ENCODE data around the gene CRYBG1.

DNA sequence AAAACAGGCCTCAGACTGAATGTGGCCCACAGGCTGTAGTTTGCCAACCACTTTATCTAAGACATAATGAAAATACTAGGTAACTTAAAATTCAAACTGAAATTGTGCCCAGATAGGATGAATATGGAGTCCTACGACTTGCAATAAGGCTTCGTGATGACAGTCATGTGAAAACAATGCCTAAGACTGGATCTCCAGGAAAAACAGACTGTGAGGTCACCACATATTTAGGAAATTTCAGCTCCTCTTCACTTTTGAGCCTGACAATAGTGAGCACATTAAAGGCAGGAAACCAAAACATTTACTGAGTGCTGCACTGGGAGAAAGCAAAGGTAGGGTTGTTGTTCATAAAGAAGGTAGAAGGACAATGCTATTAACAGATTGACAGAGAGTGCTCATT, 218.8 kb downstream of the CRYBG1 start:
- no peak for TF ChIP-seq CEBPB (IDR thresholded peaks at IDR 0.05; ENCODE audit: low read depth, low read length)
- TF ChIP-seq, protein P1, sequence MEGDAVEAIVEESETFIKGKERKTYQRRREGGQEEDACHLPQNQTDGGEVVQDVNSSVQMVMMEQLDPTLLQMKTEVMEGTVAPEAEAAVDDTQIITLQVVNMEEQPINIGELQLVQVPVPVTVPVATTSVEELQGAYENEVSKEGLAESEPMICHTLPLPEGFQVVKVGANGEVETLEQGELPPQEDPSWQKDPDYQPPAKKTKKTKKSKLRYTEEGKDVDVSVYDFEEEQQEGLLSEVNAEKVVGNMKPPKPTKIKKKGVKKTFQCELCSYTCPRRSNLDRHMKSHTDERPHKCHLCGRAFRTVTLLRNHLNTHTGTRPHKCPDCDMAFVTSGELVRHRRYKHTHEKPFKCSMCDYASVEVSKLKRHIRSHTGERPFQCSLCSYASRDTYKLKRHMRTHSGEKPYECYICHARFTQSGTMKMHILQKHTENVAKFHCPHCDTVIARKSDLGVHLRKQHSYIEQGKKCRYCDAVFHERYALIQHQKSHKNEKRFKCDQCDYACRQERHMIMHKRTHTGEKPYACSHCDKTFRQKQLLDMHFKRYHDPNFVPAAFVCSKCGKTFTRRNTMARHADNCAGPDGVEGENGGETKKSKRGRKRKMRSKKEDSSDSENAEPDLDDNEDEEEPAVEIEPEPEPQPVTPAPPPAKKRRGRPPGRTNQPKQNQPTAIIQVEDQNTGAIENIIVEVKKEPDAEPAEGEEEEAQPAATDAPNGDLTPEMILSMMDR (conservative IDR thresholded peaks at IDR 0.05; ENCODE audit: low read depth, low read length): no peak
- no peak for TF ChIP-seq POLR2A (IDR thresholded peaks at IDR 0.05; ENCODE audit: low read depth, low read length)
- TF ChIP-seq, protein P2, sequence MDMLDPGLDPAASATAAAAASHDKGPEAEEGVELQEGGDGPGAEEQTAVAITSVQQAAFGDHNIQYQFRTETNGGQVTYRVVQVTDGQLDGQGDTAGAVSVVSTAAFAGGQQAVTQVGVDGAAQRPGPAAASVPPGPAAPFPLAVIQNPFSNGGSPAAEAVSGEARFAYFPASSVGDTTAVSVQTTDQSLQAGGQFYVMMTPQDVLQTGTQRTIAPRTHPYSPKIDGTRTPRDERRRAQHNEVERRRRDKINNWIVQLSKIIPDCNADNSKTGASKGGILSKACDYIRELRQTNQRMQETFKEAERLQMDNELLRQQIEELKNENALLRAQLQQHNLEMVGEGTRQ (IDR thresholded peaks at IDR 0.05; ENCODE audit: low read depth, low read length): no peak
- TF ChIP-seq RFX5 (IDR thresholded peaks at IDR 0.05; ENCODE audit: low read depth, low read length): no peak
- TF ChIP-seq MAFK (IDR thresholded peaks at IDR 0.05; ENCODE audit: low read depth, low read length): no peak
- TF ChIP-seq SMC3 (IDR thresholded peaks at IDR 0.05; ENCODE audit: low read depth, low read length): no peak
- TF ChIP-seq RCOR1 (IDR thresholded peaks at IDR 0.05; ENCODE audit: insufficient replicate concordance, low read length): no peak

All from IMR-90 (cell line).